ENCODE results near the gene EFHC1. TPM values are rescaled to one million over a fixed set of nuclear protein-coding genes. Genes with fewer than 3 reads are reported as not detected.

EFHC1 gene
- total RNA-seq, 1 donor from 2014 or later = 43.6 TPM

- TF ChIP-seq CTCF (IDR thresholded peaks at IDR 0.05; ENCODE audit: unreplicated experiment) = no peak
- H3K4me1 Mint-ChIP-seq (ENCODE audit: low read depth) = peaks cover 53% of the 10 kb centered on the region
- H3K4me3 Mint-ChIP-seq (ENCODE audit: low read depth) = no peak overlapping the region
- H3K36me3 Mint-ChIP-seq (ENCODE audit: insufficient read depth) = no peaks in the 10 kb centered on the region
- H3K27me3 Mint-ChIP-seq = peaks cover 7% of the 10 kb centered on the region
- DNase-seq (ENCODE audit: low spot score, unreplicated experiment) = no peak
- no peak overlapping the region for H3K27ac Mint-ChIP-seq
- no peaks in the 10 kb centered on the region for H3K9me3 Mint-ChIP-seq (ENCODE audit: low read depth)
Measured at GRCh38 chr6:52572536-52572935, 152.4 kb downstream of the EFHC1 start.

DNA sequence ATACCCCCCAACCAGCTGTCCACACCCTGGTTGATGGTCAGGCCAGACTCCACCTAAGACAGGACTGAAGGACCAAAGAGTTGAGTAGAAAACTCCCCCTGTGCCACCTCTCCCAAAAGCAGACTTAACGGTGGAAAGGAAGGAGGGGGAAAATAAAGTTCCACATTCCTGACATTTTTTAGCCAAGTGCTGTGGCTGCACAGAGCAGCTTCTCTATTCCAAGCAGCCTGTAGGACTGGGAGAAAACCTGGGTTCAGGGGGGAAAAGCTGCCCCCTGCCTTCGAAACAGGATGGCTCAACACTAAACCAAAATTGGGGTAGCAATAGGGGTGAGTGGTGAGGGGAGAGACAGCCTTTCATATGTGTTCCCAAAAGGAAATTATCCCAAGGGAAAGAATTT, 153.2 kb downstream of the EFHC1 start:
- Mint-ChIP-seq H3K36me3 (ENCODE audit: insufficient read depth) (no peaks in the 10 kb centered on the region), H3K4me1 (ENCODE audit: low read depth) (peaks cover 49% of the 10 kb centered on the region), H3K27ac (peak overlapping the region; percentile 50), H3K27me3 (peaks cover 7% of the 10 kb centered on the region), H3K4me3 (ENCODE audit: low read depth) (peak overlapping the region; percentile 29), H3K9me3 (ENCODE audit: low read depth) (no peaks in the 10 kb centered on the region)
- no peak for DNase-seq (ENCODE audit: low spot score, unreplicated experiment)
- no peak for TF ChIP-seq CTCF (IDR thresholded peaks at IDR 0.05; ENCODE audit: unreplicated experiment)

Other genes starting within 250 kb of the EFHC1 start
- not detected in 2 replicates for gene IL17A, start 234.0 kb upstream of the EFHC1 start, total RNA-seq
- gene IL17F, start 175.8 kb upstream of the EFHC1 start, total RNA-seq = not detected in 2 replicates
- 118 and 121 TPM in 2 replicates for gene MCM3, start 135.6 kb upstream of the EFHC1 start, total RNA-seq
- 13.9 and 15.2 TPM in 2 replicates for gene PAQR8, start 58.2 kb upstream of the EFHC1 start, total RNA-seq
- gene TRAM2, start 156.7 kb downstream of the EFHC1 start, total RNA-seq = 18.6 and 19.9 TPM in 2 replicates